NCI-H128 (cell line): ENCODE data around the gene MAP2.

ENCODE experiments used
- DNase-seq: peaks from one replicate; lab custom pipeline; 2025; ENCODE audit not compliant: unreplicated experiment; lab: John Stamatoyannopoulos, UW

The MAP2 gene

DNA sequence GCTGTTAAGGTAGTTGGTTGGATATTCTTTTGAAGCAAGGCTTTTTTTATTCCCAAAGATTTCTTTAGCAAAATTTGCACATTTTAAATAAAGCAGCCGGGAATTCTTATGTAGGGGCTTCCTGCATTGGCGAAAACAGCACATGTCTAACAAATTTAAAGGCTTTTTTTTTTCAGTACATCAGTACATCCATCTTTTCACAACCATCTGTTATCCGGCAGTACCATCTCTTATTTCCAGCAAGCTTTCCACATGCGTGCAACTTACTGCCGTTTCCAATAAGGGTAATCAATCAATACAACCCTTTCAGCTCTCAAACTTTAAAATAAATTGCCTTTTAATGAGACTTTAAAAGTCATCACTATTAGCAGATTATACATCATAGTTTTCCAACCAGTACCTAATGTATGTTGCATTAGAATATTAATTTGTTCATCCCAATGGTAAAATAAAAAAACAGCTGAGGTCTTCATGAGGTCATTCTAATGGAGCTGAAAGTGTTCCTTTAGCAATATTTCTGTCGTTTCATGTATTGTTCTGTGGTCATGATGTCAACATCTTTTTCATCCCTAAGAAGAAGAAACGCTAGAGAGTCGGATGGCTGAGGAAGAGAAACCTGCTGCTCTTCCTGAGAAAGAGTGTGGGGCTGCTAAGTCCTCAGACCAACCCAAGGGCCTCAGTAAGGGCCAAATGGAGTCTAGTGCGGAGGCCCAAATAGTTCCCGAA, 266.3 kb downstream of the MAP2 start:
- DNase-seq: no peak

DNA sequence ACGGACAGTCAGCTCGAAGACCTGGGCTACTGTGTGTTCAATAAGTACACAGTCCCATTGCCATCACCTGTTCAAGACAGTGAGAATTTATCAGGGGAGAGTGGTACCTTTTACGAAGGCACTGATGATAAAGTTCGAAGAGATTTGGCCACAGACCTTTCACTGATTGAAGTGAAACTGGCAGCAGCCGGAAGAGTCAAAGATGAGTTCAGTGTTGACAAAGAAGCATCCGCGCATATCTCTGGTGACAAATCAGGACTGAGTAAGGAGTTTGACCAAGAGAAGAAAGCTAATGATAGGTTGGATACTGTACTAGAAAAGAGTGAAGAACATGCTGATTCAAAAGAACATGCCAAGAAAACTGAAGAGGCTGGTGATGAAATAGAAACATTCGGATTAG, 270.9 kb downstream of the MAP2 start:
- DNase-seq: no peak

DNA sequence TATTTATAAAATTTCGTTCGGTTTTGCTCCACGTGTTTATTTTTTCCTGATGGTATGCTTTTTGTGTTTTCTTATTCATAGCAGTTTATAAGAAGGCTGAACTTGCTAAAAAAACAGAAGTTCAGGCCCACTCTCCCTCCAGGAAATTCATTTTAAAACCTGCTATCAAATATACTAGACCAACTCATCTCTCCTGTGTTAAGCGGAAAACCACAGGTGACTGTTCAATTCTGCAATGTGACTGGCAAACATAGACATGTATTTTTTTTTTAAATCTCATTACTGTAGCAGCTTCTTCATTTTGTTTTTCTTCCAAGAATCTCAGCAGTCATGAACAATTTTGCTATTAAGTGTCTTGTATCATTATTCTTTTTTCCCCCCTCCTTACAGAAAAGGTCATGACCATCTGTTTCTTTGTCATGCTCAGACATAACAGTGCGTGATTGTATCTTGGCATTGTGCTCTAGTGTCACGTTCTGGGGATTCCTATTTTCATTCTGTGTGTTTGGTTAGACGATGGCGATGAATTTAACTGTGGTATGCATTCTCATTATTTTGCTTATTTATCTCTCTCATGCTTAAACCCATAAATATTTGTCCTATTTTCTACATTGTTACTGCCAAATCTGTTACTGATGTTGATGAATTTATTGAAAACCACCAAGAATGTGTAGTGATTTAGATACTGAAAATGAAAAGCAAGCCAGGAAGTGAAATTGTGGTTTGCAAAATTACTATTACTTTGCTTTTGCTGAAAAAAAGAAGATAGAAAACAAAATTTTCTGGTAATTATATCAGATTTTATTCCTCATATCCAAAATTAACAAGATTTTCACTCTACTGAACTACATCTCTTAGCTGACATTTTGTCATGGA, 273.2 kb downstream of the MAP2 start:
- DNase-seq: no peak

DNA sequence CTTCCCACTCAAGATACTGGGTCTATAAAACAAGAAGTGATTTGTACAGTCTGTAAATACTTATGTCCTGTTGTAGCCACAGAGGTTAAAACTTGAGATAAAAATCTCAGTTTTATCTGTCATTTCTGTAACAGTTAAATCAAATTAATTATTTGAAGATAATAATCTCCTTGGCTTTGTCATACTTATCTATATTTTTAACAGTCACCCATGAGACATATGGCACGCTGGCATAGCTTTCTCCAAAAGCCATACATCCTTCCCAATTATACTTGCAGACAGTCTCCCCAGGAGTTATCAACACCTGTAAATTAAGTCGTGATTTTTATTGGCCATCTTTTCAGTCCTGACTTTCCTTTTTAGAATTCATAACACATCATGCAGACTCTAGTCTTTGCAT, 278.9 kb downstream of the MAP2 start:
- no peak for DNase-seq

DNA sequence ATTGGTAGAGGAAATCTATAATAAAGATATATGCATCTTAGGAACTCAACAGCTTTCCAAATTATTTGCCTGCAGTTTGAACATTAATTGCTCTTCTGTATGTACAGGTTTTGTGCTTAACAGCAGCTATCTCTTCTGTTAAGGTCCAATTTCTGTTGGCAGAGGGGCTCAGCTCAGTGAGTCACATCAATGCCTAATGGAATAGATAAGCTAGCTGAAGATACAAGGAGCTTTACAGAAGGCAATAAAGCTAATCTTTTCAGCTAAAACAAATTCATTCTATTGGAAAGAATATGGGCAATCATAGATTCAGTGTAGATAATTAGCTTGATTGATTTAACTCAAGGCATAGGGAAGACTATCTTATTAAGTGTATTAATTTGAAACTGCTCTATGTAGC, 289.4 kb downstream of the MAP2 start:
- DNase-seq: no peak

DNA sequence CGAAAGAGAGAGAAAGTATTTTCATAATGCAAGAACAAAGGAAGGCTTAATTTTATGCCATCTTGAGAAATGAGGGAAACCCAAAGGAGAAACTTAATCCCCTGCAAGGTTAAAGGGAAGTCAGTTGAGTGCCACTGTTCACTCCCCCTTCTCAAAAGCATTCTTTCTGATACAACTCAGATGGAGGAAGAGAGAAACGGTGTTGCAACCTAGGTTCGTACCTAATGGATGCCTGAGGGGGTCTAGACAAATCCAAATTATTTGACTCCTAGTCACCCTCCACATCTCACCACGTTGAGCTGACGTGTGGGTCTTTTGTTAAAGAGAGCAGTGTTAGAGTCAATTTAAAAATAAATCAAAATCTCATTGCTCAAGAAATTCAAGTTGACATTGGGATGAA, 295.2 kb downstream of the MAP2 start:
- DNase-seq: no peak

DNA sequence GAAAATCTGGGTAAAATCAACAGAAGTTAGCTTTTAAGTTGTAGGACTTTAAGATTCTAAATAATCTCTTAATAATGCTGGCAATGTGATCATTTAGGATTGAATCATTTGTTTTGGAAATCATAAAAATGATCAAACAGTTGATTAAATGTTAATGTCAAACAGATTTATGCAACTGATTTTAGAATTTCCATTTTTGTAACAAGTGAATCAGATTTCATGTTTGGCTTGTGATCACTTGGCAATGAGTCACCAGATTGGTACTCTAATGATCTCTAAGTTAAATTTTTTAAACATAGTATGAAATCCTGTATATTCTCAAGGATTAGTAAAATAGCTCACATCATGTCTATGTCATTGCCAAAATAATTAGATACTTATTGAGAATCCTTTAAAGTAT, 297.6 kb downstream of the MAP2 start:
- DNase-seq: no peak

DNA sequence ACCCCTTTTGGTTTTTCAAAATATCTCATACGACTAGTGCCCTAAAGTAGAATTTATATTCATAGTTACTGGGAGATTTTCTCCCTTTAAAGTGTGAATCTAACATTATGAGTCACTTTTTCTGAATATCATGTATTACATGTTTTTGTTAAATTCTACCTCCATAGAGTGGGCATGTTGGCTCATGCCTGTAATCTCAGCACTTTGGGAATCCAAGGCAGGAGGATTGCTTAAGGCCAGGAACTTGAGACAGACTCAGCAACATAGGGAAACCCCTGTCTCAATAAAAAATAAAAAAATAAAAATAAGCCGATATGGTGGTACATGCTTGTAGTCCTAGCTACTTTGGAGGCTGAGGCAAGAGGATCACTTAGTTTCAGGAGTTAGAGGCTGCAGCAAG, 302.5 kb downstream of the MAP2 start:
- no peak for DNase-seq

DNA sequence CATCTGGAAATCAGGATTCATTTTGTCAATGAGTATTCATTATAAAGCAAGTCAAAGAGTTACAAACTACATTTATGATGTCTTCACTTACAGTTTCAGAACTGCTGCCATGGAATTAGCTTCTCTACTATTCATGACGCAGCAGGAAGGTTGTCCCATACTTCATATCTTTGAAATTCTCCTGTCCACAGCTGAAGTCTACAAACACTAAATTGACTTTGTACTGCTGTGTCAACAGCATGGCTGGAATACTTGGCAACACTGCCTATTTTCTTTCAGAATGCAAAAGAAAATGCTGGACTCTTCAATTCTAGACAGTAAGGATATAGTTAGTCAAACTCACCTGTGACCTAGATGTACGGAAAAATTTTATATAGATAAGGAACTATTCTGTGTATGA, 303.2 kb downstream of the MAP2 start:
- DNase-seq: no peak

DNA sequence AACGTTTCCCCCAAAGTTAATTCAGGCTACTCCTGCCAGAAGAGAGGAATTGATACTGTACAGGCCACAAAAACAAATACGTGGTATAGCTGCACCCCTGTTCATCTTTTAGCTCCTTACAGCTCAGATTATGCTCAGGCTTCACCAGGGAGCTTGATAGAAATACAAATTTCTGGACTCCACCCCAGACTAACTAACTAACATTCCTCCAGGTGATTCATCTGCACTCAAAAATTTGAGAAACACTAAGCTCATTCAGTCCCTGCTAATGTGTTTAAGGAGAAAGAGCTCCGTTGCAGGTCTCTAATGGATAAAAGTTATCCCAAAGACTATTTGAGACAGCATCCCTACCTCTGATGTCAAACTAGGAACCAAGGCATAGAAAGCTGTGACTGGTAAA, 311.0 kb downstream of the MAP2 start:
- no peak for DNase-seq

DNA sequence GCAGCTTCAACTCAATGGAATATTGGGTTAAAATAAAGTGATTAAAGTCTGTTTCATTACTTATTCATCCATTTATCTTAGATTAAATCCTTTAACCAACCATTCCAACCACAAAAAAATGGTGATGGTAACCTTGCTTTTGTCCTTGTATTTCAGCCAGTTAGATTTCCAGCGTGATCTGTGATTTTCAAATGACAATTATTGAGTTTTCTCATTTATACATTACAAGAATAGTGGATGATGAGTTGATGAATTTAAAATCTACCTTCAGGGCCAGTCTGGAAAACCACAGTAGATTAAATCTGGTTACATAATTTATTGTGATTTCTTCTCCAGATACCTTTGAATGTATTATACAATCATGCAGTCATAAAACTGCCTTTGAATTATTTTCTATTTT, 318.1 kb downstream of the MAP2 start:
- no peak for DNase-seq

DNA sequence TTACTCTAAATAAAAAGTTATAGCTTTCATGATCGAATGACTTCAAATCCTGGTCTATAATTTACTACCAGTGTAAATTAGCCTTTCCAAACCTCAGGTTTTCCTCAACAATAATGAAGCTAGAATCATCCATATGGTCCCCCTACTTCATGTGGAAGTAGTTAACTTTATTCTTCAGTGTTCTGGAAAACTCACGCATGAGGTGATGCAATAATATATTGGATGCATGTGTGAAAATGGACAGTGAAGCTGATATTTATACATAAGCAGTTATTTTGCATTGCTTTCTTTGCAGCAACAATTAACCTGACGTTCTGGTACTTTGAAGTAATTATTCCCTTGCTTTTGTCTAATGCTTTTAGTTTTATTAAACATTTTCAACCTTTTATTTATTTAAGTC, 329.2 kb downstream of the MAP2 start:
- no peak for DNase-seq

DNA sequence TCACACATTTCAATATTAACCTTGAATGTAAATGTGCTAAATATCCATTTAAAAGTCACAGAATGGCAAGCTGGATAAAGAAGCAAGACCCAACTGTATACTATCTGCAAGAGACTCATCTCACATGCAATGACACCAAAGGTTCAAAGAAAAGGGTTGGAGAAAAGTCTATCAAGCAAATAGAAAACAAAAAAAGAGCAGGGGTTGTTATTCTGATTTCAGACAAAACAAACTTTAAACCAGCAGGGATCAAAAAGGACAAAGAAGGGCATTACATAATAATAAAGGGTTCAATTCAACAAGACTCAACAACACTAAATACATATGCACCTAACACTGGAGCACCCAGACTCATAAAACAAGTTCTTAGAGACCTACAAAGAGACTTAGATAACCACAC, 333.3 kb downstream of the MAP2 start:
- no peak for DNase-seq

DNA sequence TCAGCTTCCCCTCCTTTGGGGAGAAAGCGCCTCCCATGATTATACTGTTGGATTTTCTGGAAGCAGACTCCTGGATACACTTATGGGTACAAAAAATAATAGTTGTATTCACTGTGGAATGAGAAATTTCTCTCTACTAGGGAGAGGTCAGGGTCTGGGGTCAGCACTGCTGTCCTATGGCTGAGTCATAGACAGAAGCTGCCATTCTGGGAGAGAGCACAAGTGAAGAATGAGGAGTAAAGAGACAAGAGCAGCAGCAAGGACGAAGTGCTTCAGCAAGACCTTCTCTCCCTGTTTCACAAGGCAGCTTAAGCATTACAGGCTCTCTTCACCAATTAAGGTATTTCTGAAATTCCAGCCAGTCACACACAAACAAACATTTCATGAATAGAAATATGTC, 337.7 kb downstream of the MAP2 start:
- no peak for DNase-seq

DNA sequence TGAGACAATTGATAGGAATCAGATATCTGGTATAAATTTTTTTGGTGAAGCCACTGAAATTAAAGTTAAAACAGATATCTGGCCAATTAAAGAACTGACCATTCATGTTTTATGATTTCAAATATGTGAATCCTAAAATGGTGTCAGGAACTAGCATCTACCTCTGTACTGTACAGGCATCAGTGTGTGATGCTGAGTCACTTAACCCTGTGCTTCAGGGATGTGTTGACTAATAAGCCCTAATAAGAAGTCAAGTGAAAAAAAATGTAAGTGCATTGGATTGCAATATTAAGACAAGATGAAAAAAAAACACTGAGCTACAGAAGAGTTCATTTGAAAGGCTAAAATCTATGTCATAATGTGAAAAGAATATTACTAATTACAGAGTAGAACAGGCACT, 338.7 kb downstream of the MAP2 start:
- no peak for DNase-seq

DNA sequence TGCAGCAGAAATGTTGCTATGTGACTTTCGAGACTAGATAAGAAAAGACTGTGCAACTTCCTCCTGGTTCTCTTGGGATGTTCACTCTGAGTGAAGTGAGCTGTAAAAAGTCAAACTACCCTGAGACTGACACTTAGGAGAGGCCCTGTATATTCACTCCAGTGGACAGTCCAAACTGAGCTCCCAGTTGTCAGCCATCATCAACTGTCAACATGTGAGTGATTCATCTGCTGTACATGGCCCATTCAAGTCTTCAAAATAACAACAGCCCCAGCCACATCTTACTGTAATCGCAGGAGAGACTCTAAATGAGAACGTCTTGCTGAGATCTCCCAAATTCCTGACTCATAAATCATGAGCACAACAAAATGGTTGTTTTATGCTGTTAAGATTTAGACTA, 339.3 kb downstream of the MAP2 start:
- no peak for DNase-seq

DNA sequence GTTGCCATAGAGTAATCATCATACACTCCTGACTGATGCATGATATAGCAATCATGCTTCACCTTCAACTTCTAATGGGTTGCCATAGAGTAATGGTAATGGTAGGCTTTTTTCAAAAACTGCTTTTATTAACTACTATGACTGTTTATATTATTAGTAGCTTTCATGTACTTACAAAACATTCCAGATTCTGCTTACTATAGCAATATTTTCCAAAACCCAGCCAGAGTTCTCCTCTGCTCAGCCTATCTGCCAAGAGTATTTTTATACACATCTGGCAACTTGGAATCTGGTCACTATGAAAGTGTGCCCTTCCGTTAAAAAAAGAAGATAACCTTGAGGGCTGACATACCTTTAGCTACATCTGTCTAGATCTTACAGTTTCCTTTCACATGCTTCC, 342.8 kb downstream of the MAP2 start:
- no peak for DNase-seq

DNA sequence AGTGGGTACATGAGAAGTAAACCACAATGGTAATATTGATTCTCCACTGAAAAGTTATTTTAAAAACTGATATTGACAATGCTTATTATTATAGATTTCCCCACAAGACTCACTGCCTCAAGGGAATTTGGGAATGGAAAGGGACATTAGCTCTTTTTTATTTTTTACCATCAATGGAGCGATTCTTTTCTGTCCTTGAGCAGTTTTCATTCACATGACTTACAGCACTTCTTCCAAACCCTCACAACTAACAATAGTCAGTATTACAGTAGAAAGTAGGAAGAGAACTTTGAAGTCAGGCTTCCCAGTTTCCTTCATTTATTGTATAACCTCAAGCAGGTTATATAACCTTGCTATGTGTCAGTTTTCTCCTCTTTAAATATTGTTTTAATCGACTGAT, 343.5 kb downstream of the MAP2 start:
- DNase-seq: no peak

DNA sequence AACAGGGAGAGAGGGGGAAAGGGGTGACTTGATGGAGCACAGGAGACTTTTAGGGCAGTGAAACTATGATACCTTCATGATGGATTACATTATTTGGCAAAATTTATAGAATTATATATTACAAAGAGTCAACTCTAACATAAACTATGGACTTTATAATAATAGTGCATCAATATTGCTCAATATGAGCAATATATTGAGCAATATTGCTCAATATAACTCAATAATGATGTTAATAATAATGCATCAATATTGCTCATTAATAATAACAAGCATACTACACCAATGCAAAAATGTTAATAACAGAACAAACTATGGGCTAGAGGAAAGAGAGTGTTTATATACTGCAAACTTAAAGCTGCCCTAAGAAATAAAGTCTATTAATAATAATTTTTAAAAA, 344.7 kb downstream of the MAP2 start:
- no peak for DNase-seq

DNA sequence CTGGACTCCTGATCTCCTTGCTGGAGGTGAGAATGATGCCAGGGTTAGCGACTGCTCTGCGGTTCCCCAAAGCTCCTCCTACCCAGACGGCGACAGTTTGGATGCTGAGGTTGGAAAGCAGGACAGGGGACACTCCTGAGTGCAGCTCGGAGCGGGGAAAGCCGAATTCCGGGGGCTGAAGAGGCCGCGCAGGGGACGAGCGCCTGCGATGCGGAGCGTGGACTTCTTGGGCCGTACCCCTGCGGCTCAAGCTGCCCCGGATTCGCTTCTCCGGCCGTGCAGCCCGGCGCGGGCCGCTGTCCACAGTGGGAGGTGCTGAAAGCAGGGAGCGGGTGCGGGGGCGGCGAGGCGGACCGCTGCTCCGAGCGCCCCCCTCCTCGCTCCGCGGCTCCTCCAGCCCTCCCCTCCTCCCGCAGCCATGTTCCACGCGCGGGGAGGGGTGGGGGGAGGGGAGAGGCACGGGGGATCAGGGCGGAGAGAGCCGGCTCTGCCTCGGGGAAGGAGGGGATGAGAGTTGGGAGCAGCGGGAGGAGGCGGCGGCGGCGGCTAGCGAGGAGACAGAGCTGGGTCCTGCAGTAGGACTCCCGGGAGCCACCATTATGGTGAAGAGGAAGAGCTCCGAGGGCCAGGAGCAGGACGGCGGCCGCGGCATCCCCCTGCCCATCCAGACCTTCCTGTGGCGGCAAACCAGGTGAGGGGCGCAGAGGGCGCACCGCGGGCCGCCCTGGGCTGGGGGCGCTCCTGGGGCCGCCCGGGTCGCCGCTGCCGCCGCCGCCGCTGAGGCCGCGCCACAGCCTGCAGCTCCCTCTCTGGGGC, 347.8 kb downstream of the MAP2 start, which contains the start of gene UNC80:
UNC80 (plus strand) TSS at position 359 of the 816 bp plus-strand sequence; CDS start at position 600, 241 bp downstream.
- DNase-seq: no peak

DNA sequence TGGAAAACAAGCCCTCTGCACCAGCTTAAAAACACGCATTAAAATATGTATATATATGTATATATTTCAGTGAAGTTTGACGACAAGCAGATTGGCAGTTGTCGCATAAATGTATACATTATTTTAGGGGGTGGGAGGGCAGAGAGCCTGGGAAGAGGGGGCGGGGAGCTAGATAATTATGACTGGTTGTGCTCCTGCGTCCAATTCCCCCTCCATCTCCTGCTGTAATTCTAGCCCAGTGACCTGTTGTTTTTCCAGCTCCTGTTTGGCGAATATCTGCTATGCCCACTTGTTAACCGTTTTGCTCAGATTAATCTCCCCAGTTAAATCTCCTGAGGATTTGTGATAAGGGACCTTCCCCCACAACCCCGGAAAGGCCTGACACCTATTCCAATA, 348.4 kb downstream of the MAP2 start:
- no peak for DNase-seq

DNA sequence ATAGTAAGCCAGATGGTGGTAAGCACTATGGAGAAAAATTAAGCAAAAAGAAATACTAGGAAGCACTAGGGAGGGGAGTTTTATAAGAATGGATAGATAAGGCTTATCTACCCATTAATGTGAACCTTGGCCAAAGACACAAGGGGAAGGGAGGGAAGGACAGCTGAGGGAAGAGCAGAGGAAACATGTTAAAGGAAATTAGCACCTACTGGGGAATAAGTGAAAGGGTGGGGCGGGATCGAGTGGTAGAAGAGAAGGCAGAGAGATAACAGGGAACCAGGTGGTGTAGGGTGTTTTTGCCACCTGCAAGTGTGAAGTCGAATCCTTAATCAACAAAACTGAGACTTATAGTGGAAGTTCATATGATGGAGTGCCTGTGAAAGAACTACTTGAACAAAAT, 349.5 kb downstream of the MAP2 start:
- no peak for DNase-seq
